Fibroblast of lung (primary cell): ENCODE results near the gene HOXD4.
A peak's percentile ranks its signal among the peaks of the same experiment; 100 is the strongest.

ENCODE experiments used
- EZH2 ChIP-seq: IDR thresholded peaks from 2 replicates; pipeline ENCODE4 v1.5.1; 2012; ENCODE audit warnings: low read length, control low read depth, mild to moderate bottlenecking; ENCODE audit errors: missing control alignments
- TF ChIP-seq, protein P1 (sequence below), 2 donors: IDR thresholded peaks in 1 of 2; conservative IDR thresholded peaks in 1 of 2; 1 replicate in 1 of 2; 2 replicates in 1 of 2; pipeline ENCODE4 v1.5.1; 2011 to 2012; ENCODE audit warnings: low read length in 2 of 2, control low read depth in 1 of 2, inconsistent platforms in 1 of 2, low read depth in 1 of 2, mild to moderate bottlenecking in 1 of 2

GRCh38 chr2:176121190-176122051 is 29.9 kb upstream of the HOXD4 start:
- TF ChIP-seq EZH2 = peak; percentile 57
- TF ChIP-seq, protein P1, sequence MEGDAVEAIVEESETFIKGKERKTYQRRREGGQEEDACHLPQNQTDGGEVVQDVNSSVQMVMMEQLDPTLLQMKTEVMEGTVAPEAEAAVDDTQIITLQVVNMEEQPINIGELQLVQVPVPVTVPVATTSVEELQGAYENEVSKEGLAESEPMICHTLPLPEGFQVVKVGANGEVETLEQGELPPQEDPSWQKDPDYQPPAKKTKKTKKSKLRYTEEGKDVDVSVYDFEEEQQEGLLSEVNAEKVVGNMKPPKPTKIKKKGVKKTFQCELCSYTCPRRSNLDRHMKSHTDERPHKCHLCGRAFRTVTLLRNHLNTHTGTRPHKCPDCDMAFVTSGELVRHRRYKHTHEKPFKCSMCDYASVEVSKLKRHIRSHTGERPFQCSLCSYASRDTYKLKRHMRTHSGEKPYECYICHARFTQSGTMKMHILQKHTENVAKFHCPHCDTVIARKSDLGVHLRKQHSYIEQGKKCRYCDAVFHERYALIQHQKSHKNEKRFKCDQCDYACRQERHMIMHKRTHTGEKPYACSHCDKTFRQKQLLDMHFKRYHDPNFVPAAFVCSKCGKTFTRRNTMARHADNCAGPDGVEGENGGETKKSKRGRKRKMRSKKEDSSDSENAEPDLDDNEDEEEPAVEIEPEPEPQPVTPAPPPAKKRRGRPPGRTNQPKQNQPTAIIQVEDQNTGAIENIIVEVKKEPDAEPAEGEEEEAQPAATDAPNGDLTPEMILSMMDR (conservative IDR thresholded peaks at IDR 0.05 in 1 of 2, IDR thresholded peaks at IDR 0.05 in 1 of 2; ENCODE audit: low read depth in 1 of 2, low read length in 2 of 2) = no peak
